NK-92 (cell line): ENCODE results near the gene CIAO3.
A peak's percentile ranks its signal among the peaks of the same experiment; 100 is the strongest.

Source experiments
- DNase-seq: peaks from one replicate; lab custom pipeline; 2025; ENCODE audit not compliant: unreplicated experiment; lab: John Stamatoyannopoulos, UW

CIAO3 gene

GRCh38 chr16:679814-680624, 60.8 kb downstream of the CIAO3 start, which contains the start of gene STUB1:
STUB1 (plus strand) TSS chr16:680410; CDS start chr16:680526, 116 bp downstream.
- DNase-seq, result peak; percentile 35
